NCI-H187 (cell line): ENCODE measurements around the gene TTC5.
"Not testable (repeated sequence)": the region's sequence is repeated elsewhere in the genome, so short reads cannot be mapped to it uniquely, and the experiment has no call there.

Experiments used
- DNase-seq, 2 experiments: peaks; one replicate each; lab custom pipeline; 2025; lab: John Stamatoyannopoulos, UW

Gene TTC5

GRCh38 chr14:20302042-20302755, 3.6 kb downstream of the TTC5 start:
- DNase-seq: no peak

GRCh38 chr14:20295067-20295466, 10.7 kb downstream of the TTC5 start:
- DNase-seq: no peak

GRCh38 chr14:20294636-20295035, 11.1 kb downstream of the TTC5 start:
- DNase-seq: no peak

GRCh38 chr14:20281998-20282397, 23.8 kb downstream of the TTC5 start:
- DNase-seq: not testable (repeated sequence)

- not testable (repeated sequence) for DNase-seq
These were observed 25.5 kb downstream of the TTC5 start for GRCh38 chr14:20280265-20280664.

GRCh38 chr14:20278414-20278813, 27.3 kb downstream of the TTC5 start:
- DNase-seq: no peak

GRCh38 chr14:20277409-20277808, 28.3 kb downstream of the TTC5 start:
- no peak for DNase-seq

- DNase-seq: no peak
These were observed 31.7 kb downstream of the TTC5 start for GRCh38 chr14:20274062-20274461.

GRCh38 chr14:20264361-20264760, 41.4 kb downstream of the TTC5 start:
- DNase-seq: not testable (repeated sequence)

GRCh38 chr14:20262642-20263128, 43.1 kb downstream of the TTC5 start:
- DNase-seq: no peak

- DNase-seq: no peak
These were observed 58.0 kb downstream of the TTC5 start for GRCh38 chr14:20247646-20248246.
